Measurements from ENCODE around the gene KLRC3.

DNA sequence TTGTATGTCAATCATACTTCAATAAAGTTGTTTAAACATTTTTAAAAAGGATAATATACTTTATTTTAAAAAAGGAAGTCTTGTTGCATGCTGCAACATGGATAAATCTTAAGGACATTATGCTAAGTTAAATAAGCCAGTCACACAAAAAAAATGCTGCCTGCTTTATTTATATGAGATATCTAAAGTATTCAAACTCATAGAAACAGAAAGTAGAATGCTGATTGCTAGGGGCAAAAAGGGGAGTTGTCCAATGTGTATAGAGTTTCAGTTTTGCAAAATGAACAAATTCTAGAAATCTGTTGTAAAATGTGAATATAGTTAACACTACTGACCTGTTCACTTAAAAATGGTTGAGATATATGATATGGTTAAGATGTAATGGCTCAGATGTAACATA is 19.6 kb downstream of the KLRC3 start:
- TF ChIP-seq EP300 (IDR thresholded peaks at IDR 0.05) = no peak
- TF ChIP-seq, protein P1, sequence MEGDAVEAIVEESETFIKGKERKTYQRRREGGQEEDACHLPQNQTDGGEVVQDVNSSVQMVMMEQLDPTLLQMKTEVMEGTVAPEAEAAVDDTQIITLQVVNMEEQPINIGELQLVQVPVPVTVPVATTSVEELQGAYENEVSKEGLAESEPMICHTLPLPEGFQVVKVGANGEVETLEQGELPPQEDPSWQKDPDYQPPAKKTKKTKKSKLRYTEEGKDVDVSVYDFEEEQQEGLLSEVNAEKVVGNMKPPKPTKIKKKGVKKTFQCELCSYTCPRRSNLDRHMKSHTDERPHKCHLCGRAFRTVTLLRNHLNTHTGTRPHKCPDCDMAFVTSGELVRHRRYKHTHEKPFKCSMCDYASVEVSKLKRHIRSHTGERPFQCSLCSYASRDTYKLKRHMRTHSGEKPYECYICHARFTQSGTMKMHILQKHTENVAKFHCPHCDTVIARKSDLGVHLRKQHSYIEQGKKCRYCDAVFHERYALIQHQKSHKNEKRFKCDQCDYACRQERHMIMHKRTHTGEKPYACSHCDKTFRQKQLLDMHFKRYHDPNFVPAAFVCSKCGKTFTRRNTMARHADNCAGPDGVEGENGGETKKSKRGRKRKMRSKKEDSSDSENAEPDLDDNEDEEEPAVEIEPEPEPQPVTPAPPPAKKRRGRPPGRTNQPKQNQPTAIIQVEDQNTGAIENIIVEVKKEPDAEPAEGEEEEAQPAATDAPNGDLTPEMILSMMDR (IDR thresholded peaks at IDR 0.05) = no peak
- TF ChIP-seq POLR2A (IDR thresholded peaks at IDR 0.05) = no peak

Measured in stomach (tissue), 4 donors.